PC-3 (cell line): Measurements from ENCODE around the gene UGT2A1. TPM values are rescaled to one million over a fixed set of nuclear protein-coding genes. Genes with fewer than 3 reads are reported as not detected.

ENCODE experiments used
- ATAC-seq: fragments of 200-7000 bp; cut with Tn5 transposase; 2 replicates; pipeline ENCODE4 v1.9.1; 2020; ENCODE audit warnings: mild to moderate bottlenecking, moderate library complexity
- BruUV-seq: library from RNA; stranded (reverse); fragments of 400-500 nt; replicated peaks from 2 replicates; lab custom pipeline; 2021; lab: Mats Ljungman, UMichigan
- CTCF ChIA-PET: fragments of 300-600 bp; sonication (Branson Sonifier 250); formaldehyde crosslinking; loops from one replicate; lab custom pipeline; 2022; ENCODE audit warnings: antibody characterized with exemption; lab: Charles Lee
- POLR2A ChIA-PET: fragments of 300-600 bp; sonication (Branson Sonifier 250); formaldehyde crosslinking; loops from one replicate; lab custom pipeline; 2022; ENCODE audit warnings: antibody characterized with exemption; ENCODE audit not compliant: unreplicated experiment; lab: Charles Lee
- DNase-seq: peaks from one replicate; pipeline ENCODE4 v3.0.0-alpha.2; 2015
- H2AFZ ChIP-seq: fragments of 300-600 bp; sonication (generic); 2 replicates; pipeline ENCODE4 v1.6.0; 2016; ENCODE audit warnings: antibody characterized with exemption, low read length
- H3F3A ChIP-seq: fragments of 300-600 bp; sonication (generic); one replicate; pipeline ENCODE4 v1.6.0; 2017; ENCODE audit warnings: antibody characterized with exemption, low read length, control low read depth, mild to moderate bottlenecking; ENCODE audit not compliant: unreplicated experiment
- H3K27ac ChIP-seq: fragments of 300-600 bp; sonication (generic); 2 replicates; pipeline ENCODE4 v1.5.1; 2016; ENCODE audit warnings: mild to moderate bottlenecking, low read length
- H3K27me3 ChIP-seq: fragments of 300-600 bp; sonication (generic); 2 replicates; pipeline ENCODE4 v1.6.1; 2016; ENCODE audit warnings: low read length, mixed read lengths
- H3K36me3 ChIP-seq: fragments of 300-600 bp; sonication (generic); 2 replicates; pipeline ENCODE4 v1.6.1; 2016; ENCODE audit warnings: low read depth, mixed run types, low read length, mixed read lengths
- H3K4me1 ChIP-seq: fragments of 300-600 bp; sonication (generic); 2 replicates; pipeline ENCODE4 v1.5.1; 2016; ENCODE audit warnings: low read length; ENCODE audit not compliant: insufficient read depth
- H3K4me2 ChIP-seq: fragments of 300-600 bp; sonication (generic); 2 replicates; pipeline ENCODE4 v1.6.0; 2016; ENCODE audit warnings: low read length
- H3K4me3 ChIP-seq: fragments of 300-600 bp; sonication (generic); 2 replicates; pipeline ENCODE4 v1.5.1; 2016; ENCODE audit warnings: mild to moderate bottlenecking, low read length, mixed read lengths
- H3K79me2 ChIP-seq: fragments of 300-600 bp; sonication (generic); 2 replicates; pipeline ENCODE4 v1.6.1; 2017; ENCODE audit warnings: low read length, mixed read lengths
- H3K9ac ChIP-seq: fragments of 300-600 bp; sonication (generic); 2 replicates; pipeline ENCODE4 v1.6.0; 2016; ENCODE audit warnings: mild to moderate bottlenecking, low read length
- H3K9me2 ChIP-seq: fragments of 300-600 bp; sonication (generic); replicated peaks from 2 replicates; pipeline ENCODE4 v1.6.1; 2016; ENCODE audit warnings: mixed run types, low read length, mixed read lengths
- H3K9me3 ChIP-seq: fragments of 300-600 bp; sonication (generic); 2 replicates; pipeline ENCODE4 v1.6.1; 2016; ENCODE audit warnings: low read length, mixed read lengths
- H4K20me1 ChIP-seq: fragments of 300-600 bp; sonication (generic); 2 replicates; pipeline ENCODE4 v1.6.1; 2016; ENCODE audit warnings: low read length, mixed read lengths
- CTCF ChIP-seq: fragments of 300-600 bp; sonication (generic); conservative IDR thresholded peaks from 2 replicates; pipeline ENCODE4 v1.5.1; 2017; ENCODE audit warnings: antibody characterized with exemption, low read depth, mild to moderate bottlenecking, low read length
- EZH2 ChIP-seq: fragments of 300-600 bp; sonication (generic); IDR thresholded peaks from one replicate; pipeline ENCODE4 v1.6.1; 2017; ENCODE audit warnings: antibody characterized with exemption, mild to moderate bottlenecking, low read length; ENCODE audit not compliant: unreplicated experiment
- EZH2phosphoT487 ChIP-seq: fragments of 300-600 bp; sonication (generic); IDR thresholded peaks from 2 replicates; pipeline ENCODE4 v1.6.1; 2018; ENCODE audit warnings: mild to moderate bottlenecking, antibody characterized with exemption, low read length, borderline replicate concordance
- intact Hi-C: fragments of 100-400 bp; cut with micrococcal nuclease; formaldehyde crosslinking; loops from 2 replicates; pipeline ENCODE4 v1.9.0; 2023
- total RNA-seq: library from RNA; depleted of rRNA; stranded (reverse); fragments of >200 nt; gene quantifications from 2 replicates; pipeline ENCODE4 v1.2.3, GENCODE V29; 2014

The UGT2A1 gene
- total RNA-seq, 1 experiment from 2014 or later: not detected

GRCh38 chr4:69568787-69569186 is 84.3 kb downstream of the UGT2A1 start:
- ATAC-seq: no peak
- CTCF ChIA-PET: no interaction called here
- no peaks in the 10 kb centered on the region for H4K20me1 ChIP-seq
- no peaks in the 10 kb centered on the region for H3K9me2 ChIP-seq
- DNase-seq: no peak
- POLR2A ChIA-PET: no interaction called here
- 0 out of 2 replicates have a peak, but pooled peaks cover 4% of the 10 kb centered on the region for H3K27me3 ChIP-seq
- no peaks in the 10 kb centered on the region for H3K4me1 ChIP-seq
- H3F3A ChIP-seq: no peaks in the 10 kb centered on the region
- no peaks in the 10 kb centered on the region for H3K36me3 ChIP-seq
- no TSS peak for BruUV-seq
- H3K27ac ChIP-seq: no peak overlapping the region
- no peaks in the 10 kb centered on the region for H3K9me3 ChIP-seq
- H3K4me3 ChIP-seq: no peak overlapping the region
- intact Hi-C loops: no loop called here
- H2AFZ ChIP-seq: no peak overlapping the region
- no peak overlapping the region for H3K4me2 ChIP-seq
- no peak overlapping the region for H3K9ac ChIP-seq
- no peaks in the 10 kb centered on the region for H3K79me2 ChIP-seq
- TF ChIP-seq EZH2phosphoT487 (no peak), CTCF (no peak), EZH2 (no peak)

DNA sequence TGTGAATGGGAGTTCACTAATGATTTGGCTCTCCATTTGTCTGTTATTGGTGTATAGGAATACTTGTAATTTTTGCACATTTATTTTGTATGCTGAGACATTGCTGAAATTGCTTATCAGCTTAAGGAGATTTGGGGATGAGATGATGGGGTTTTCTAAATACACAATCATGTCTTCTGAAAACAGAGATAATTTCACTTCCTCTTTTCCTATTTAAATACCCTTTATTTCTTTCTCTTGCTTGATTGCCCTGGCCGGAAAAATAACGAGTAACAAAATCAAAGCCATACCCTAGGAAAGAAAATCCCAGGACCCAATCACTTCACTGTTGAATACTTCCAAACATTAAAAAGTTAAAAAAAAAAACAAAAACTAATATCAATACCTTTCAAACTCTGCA is 89.6 kb downstream of the UGT2A1 start:
- Histone ChIP-seq H3K4me3 (no peak overlapping the region), H3K27me3 (no peaks in the 10 kb centered on the region), H3K36me3 (no peaks in the 10 kb centered on the region), H2AFZ (no peak overlapping the region), H3K9me3 (no peaks in the 10 kb centered on the region), H3K9me2 (no peaks in the 10 kb centered on the region), H3F3A (no peaks in the 10 kb centered on the region), H3K27ac (no peak overlapping the region), H3K4me1 (no peaks in the 10 kb centered on the region), H3K9ac (no peak overlapping the region), H4K20me1 (no peaks in the 10 kb centered on the region), H3K4me2 (no peak overlapping the region), H3K79me2 (no peaks in the 10 kb centered on the region)
- ATAC-seq (no peak), DNase-seq (no peak)
- BruUV-seq: no TSS peak
- intact Hi-C loops: no loop called here
- ChIA-PET CTCF (no interaction called here), POLR2A (no interaction called here)
- TF ChIP-seq EZH2 (no peak), EZH2phosphoT487 (no peak), CTCF (no peak)

DNA sequence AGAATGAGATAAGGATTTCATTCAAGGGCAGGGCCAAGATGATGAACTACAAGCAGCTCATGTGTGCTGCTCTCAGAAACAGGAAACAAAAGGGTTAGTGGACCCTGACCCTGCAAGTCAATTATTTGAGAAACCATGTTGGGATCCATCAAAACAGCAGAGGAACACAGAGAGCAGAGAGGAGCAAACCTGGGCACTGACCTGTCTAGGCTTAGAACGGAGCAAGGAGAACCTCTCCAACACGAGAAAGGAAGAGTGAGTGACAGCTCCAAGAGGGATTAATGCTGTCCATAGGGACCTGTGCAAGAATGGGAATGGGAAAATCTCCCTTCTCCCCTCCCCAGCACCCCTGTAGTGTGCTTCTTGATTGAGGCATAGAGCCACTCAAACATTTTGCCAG is 103.4 kb downstream of the UGT2A1 start:
- DNase-seq: no peak
- no peaks in the 10 kb centered on the region for H3K9me2 ChIP-seq
- no TSS peak for BruUV-seq
- no peaks in the 10 kb centered on the region for H3K27me3 ChIP-seq
- no peaks in the 10 kb centered on the region for H3F3A ChIP-seq
- no peaks in the 10 kb centered on the region for H3K36me3 ChIP-seq
- no peaks in the 10 kb centered on the region for H4K20me1 ChIP-seq
- no peaks in the 10 kb centered on the region for H3K4me1 ChIP-seq
- H3K9me3 ChIP-seq: no peaks in the 10 kb centered on the region
- no peak overlapping the region for H3K9ac ChIP-seq
- no peak overlapping the region for H2AFZ ChIP-seq
- no peak overlapping the region for H3K4me3 ChIP-seq
- CTCF ChIA-PET: no interaction called here
- no peak overlapping the region for H3K4me2 ChIP-seq
- no peaks in the 10 kb centered on the region for H3K79me2 ChIP-seq
- TF ChIP-seq CTCF: no peak
- TF ChIP-seq EZH2: no peak
- TF ChIP-seq EZH2phosphoT487: no peak
- POLR2A ChIA-PET: no interaction called here
- no peak for ATAC-seq
- no peak overlapping the region for H3K27ac ChIP-seq
- intact Hi-C loops: no loop called here
